Stimulated activated CD4-positive, alpha-beta T cell treated with anti-CD3 and anti-CD28 coated beads, Interleukin-1b, Interleukin-23, amount 100 ng/mL, for 48 hours (primary cell): Measurements from ENCODE around the gene PCDH1.

ENCODE experiments used
- DNase-seq: peaks from one replicate; pipeline ENCODE4 v3.0.0-alpha.2; 2020

PCDH1 gene

DNA sequence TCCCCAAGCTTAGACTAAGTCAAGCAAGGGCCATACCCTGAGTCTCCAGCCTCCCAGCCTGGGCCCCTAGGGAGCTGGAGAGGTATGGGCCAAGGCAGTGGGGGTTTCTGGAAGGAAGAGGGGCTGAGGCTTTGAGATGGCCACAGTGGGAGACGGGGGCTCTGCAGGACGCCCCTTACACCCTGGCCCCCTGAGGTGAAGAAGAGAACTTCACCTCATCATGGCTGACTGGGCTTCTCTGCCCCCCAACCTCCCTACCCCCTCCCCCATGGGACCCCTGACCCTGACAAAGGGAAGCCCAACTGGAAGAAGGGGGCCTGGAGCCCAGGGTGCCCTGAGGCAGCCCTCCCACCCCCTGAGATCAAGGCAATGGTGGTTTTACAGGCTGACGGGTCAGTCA is 25.8 kb downstream of the PCDH1 start:
- DNase-seq = no peak

DNA sequence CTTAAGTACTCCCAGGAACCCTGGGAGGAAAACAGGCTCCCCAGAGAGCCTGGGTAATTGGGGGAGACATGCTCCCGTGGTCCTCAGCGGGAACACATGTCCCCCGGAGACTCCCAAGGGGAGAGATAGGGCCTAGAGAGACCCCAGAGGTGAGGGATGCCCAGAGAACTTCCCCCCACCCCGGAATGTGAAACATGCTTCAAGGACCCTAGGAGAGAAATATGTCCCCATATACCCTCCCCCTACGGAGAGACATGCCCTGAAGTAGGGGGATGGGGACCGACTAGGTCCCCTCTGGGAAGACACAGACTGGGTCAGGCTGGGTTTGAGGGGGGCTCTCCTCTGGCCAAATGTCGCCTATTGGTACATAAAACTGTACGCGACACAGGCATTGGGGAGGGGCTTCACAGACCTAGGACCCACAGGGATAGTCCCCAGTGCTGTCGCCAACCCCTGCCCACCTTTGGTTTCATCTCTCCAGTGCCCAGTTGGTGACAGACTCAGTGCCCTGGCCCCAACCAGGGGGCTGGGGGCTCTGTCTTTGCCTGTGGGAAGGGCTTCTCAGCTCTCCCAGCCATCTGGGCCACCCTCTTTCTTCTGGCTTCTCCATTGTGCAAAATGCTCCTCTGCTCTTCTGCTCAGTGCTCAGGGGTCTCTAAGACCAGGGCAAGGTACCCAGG is 26.9 kb downstream of the PCDH1 start:
- DNase-seq = no peak

DNA sequence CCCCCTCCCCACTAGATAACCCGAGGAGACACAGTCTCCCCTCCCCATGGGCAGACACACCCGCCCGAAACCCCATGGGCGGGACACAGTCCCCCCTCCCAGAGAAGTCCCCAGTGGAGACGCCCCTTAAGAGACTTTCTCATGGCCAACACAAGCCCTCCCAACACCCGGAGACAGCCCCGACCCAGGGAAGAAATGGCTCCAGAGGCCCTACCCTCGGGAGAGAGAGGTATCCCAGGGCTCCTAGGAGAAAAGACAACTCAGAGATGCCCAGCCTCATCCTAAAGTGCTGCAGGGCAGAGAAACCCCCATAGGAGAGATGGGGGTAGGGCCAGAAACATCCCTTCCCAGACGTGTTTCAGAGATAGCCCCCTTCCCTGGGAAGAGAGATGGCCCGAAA is 27.4 kb downstream of the PCDH1 start:
- DNase-seq = no peak

DNA sequence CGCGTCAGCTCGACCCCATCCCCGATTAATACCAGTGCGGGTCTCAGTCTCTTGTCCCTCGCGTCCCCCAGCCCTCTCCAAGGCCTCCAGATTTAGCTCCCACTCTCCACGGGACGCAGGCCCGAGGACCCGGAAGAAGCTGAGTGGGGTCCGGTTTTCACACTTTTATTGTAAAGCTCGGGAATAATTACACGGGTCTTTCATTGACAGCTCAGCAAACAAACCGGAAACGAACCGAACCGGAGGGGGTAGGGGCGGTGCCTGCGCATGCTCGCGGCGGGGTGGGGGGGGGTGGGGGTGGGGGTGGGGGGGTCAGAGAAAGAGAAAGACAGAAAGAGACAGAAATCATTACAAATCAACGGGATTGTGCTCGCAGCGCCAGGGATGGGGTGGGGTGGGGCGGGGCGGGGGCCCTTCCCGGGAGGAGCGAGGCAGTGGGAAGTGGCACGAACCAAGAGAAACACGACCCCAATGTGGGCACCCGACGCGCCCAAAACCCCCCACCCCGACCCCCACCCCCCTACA is 27.9 kb downstream of the PCDH1 start:
- peak; percentile 8 for DNase-seq

DNA sequence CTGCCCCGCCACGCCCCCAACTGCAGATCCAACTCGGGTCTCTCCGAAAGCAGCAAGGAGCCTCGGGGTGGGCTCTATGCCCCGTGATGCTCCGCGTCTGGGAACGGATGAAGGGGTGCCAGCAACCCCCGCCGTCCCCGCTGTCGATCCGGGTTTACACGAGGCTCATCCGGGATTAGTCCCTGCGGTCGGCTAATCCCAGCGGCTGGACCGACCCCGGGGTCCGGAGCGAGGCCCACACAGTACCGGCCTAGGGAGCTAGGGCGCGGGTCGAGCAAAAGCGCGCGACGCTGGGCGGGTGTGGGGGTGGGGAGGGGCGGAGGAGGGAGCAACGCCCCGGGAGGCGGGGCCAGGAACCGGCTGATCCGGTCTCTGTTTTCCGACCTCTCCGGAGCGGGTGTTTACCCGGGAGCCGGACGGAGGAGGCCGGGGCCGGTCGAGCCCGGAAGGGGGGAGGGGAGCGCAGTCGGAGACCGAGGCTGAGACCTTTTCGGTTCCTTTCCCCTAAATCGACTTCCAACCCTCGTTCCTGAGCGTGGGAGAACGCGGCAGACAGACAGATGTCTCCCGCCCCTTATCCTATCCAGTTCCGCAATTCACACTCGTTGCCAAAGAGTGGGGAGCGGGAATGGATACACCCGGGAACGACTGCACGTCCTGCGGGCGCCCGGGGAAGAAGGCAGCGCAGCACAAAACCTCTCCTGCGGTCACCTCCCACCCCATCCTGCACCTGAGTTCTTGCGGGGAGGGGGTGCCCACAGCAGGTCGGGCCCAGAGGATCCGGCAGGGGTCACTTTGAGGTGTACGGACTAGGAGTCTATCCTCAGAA is 28.6 kb downstream of the PCDH1 start:
- peak; percentile 55 for DNase-seq

DNA sequence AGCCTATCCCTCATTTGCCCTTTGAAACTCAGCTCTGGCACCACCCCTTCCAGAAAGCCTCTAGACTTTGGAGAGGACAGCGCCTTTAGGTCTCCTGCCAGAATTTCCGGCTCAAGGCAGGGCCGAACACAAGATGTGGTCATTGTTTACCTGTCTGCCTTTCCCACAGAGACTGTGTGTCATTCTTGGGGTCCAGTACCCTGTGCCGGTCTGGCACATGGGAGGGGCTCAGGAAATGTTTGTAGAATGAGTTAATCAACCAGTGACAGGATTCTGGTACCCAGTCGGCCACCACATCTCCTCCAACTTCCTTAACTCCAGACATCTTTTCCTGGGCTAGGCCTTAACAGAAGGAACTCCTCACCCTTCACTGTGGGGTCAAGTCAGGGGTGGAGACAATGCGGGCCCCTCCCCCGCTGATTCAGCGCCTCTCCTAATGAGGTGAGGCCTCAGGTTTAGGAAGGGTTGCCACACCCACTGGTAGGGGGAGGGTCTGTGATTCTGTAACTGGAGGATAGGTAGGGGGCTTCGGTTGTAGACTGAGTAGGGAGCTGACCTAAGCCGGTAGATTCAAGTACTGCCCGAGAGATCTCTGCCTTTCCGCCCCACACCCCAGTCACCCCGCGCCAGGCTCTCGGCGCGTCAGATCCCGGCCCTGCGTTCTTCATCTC is 29.3 kb downstream of the PCDH1 start:
- DNase-seq = peak; percentile 43

DNA sequence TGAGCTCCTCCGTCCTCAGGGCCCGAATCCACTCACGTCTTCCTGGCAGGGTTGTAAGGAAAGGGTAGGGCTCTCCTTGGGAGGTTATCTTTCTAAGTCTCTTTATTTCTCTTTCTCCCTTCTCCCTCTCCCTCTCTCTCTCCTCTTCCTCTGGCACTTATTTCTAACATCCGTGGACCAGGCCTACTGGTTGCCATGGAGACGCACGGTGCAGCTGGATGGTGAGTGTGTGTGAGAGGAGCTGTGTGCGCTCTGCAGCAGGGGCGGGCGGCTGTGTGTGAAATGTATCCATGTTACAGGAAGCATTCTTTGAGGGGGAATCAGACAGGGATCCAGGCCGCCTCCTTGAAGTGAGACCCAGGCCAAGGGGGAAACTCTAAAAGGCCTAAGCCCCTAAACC is 32.2 kb downstream of the PCDH1 start:
- no peak for DNase-seq

DNA sequence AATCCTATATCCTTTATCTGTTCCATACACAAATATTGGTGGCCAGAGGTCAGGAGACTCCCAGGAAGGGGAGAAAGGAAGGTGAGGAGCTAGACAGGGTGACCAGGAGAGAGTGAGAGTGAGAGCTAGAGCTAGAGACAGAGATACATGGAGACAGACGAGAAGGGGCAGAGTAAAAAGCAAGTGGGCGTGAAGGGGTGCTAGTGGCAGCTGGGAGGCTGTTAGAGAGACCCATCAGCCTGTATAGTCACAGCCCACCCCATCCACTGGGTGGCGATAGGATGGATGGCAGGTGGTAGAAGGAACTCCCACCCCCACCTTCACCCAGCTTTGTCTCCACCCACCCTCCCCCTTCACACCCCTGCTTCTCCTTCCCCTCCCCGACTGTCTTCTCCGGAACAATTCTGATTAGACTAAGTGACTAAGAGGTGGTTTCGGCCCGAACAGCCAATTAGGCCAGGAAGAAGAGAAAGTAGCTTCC is 32.8 kb downstream of the PCDH1 start:
- peak; percentile 21 for DNase-seq

DNA sequence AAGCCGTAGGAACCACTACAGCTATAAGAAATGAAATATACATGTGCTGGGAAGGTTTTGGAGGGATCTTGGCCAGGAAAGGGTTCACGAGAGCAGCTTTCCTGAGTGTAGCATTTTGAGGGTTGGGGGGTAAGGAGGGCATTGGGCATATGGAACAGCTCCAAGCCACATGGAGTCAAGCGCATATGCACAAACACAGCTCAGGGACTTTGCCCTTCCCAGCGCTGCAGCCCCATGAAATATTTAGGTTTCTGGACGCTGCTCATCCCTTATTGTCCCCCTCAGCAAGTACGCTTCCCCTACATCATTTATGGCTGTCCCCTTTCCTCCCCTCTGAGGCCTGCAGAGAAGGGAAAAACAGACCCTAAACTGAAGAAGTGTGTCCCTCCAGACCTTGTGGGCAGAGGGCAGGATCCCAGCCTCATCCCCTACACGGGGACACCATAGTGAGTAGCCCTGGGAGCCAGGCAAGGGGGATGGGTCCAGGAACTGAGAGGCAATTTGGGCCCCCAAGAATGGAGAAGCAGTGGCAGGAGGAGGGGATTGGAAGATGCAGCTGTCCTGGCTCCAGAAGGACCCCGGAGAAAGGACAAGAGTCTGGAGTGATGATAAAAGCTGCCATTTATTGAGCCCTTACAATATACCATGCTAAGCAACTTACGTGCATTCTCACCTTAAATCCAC is 33.7 kb downstream of the PCDH1 start:
- no peak for DNase-seq

DNA sequence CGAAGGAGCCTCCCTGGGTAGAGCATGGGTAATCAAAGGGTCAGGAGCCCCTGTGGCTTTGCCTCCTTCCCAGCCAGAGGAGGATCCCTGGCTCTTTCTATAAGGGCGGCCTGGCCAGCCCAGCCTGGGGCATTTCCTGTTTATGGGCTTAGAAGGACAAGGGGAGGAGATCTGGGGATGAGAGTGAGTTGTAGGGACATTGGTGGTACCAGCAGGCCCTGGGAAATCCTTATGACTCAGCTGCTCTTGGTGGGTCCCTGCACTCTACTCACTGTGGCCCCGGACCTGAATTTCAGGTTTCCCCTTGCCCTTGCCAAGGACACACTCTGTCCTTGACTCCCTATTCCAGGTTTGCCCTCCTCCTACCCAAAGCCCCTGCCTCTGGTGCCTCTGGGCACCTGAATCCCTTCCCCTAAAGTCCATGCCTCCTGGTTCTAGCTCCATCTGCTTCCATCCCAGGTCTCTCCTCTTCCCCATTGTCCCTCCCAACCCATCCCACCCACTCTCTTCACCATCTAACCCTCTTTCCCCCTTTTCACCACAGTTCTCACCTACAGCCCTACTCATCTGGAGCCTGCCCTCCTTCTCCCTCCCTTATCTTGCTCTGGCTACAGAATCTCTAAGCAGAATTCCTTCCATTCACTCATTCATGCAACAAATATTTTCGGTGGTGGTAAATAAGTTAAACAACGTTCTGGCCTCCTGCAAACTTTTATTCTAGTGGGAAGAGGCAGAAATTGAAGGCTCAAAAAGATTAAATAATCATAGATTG is 34.9 kb downstream of the PCDH1 start:
- no peak for DNase-seq

DNA sequence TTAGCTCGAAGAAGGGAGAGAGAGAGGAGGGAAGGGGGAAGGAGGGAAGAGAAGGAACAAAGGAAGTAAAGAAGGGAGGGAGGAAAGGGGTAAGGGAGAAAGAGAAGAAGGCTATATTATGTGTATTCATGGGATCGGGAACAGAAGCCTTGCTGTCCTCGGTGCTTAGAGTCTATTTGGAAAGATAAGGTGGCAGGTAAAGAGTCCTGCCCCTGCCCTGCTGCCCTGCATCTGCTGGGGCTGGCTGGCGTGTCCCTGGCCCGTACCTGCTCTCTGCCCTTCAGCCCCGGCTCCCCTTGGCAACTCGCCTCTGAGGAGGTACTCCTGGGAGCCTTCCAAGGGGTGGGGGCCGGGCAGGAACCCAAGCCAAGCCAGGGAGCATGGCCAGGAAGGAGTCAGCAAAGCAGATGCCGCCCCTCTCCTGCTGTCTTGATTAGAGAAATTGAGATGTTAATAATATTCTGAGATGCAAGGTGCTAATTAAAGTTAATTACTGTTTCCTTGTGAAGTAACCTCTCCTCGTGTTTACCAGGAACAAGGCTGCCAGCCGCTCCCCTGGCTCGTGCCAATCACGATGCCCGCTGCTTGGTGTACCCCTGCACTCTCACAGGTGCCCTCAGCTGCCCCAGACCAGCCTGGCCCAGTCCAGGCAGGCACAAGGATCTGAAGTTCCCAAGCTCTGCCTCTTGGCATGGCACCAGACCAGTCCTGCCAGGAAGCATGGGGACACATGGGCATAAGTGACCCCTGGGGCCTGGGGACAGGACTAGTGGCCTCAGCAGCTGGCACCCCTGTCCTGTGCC is 36.6 kb downstream of the PCDH1 start:
- no peak for DNase-seq

DNA sequence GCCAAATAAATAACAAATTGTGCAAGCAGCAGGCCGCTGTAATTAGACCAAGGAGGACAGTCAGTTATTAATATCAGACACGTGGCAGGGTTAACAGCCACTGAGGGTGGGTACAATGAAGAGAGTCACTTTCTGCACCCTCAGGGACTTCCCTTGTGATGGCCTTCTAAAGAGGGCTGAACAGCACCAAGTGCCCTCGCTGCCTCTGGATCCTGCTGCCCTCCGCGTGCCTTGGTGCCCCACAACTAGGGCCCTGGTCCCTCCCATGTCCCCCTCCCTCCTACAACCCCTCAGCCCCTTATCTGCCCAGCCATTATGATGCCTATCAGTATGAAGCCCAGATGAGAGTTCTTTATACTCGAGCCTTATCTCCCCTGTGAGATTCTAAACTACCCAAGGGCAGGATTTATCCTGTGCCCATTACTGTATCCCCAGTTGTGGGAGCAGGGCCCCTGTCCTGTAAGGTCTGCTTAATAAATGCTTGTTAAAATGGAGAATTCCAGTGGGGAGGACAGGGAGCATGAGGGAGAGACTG is 37.3 kb downstream of the PCDH1 start:
- DNase-seq = no peak

DNA sequence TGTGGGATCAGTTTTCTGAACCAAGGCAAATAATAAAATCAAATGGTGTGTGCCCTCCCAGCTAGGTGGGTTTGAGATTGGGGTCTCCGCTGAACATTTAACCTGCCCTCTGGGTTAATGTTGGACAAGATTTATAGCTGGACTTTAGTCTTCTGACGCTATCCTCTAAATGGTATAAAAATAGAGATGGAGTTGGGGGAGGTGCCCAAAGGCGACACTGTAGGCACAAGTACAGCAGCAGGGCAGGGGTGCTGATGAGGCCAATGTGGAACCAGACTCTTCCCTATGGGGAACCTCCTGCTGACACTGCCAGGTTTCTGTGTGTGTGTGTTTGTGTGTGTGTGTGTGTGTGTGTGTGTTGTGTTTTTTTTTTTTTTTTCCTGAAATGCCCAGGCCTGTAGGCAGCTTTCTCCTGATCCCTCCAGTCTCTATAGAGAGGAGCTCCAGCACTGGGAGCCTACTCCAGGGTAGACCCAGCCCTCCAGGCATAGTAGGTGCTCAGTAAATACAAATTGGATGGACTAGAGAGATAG is 37.9 kb downstream of the PCDH1 start:
- no peak for DNase-seq

DNA sequence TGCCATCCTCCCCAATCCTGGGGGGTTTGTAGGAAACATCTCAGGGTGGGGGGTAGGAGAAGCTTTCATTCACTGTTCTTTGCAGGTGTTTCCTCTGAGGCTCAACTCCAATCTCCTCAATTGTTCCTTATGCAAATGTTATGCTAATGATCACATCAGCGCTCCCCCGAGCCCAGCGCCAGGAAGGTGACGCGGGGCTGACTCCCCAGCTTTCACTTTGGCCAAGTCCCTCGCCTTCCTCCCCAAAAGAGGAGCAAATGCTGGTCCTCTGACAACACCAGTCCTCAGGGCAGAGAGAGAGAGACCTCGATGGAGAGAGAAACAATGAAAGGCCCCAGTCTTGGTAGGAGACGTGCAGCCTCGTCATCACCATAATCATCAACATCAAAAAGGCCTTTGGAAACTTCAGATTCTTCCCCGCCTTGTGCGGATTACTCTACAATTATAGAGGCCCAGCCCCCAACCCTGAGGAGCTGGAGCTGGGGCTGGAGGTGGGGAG is 39.1 kb downstream of the PCDH1 start:
- DNase-seq = no peak

DNA sequence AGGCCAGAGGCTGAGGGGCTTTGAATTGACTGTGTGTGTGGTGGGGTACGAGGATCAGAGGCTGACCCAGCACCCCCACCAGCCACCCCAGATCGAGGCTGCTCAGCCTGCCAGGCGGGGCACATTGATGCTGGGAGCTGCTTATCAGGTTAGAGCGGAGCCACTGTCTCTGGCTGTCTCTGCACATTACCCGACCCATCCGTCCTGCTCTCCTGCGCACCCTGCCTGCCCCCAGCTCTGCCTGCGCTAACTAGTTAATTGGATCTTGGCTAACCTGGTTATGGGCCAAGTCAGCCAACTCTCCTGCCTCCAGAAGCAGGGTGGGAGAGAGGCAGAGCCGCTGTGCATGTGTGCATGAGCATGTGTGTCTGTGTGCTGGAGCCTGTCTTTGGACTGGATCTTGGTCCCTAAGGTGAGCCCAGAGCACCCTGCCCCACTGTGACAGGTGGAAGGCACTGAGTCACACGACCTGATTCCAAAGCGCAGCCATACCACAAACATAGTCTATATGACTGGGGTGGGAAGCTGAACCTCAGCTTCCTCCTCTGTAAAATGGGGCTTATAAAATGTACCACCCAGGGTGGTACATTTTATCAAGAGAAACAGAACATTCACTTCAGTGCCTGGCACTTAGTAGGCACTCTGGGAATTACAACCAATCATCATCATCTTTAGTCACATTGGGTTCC is 39.7 kb downstream of the PCDH1 start:
- DNase-seq = no peak

DNA sequence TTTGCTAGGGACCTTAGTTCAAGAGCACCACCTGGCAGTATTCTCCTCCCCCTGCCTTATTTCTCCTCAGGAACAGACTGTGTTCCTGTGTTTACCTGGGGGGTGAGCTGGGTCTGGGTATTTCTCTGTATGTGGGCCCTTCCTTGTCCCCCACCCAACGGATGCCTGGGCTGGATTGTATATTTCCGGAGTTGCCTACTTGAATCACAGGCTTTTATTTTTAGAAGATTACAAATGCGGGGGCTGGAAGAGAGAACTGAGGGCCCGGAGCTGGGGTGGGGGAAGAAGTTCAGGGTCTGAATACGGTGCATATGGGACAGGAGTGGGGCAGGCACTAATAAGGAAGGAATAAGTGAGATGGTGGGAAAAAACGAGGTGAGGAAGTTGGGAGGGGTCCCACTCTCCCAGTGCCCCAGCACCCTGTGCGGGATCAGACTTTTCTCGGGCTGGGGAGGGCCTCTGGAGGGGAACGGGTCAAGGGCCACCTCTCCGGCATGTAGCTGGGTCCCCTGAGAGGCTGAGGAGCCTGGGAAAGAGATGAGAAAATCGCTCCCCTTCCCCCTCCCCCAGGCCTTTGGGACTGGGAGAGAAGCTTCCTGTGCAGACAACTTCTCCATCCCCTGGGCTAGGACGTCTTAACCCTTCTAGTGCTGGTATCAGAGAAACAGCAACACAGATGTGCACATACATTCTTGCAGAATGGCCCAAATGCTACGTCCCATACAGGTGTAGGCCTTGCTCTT is 42.1 kb downstream of the PCDH1 start:
- no peak for DNase-seq

DNA sequence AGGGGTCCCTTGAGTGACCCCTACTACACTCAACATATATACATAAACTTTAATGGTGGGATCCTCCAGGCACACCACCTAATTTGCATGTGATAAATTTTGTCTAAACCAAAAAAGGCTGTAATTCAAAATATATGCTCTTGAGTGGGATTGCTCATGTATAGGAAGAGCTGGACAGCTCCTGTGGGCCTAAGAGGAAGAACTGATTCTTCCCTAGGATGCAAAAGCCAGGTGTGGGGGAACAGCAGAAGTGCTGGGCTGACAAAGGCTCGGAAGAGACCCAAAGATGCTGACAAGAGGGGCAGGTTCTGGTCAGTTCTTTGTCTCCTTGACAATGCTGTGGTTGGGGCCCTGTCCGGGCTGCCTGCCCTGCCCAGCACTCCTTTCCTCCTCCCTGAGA is 43.9 kb downstream of the PCDH1 start:
- DNase-seq = no peak

DNA sequence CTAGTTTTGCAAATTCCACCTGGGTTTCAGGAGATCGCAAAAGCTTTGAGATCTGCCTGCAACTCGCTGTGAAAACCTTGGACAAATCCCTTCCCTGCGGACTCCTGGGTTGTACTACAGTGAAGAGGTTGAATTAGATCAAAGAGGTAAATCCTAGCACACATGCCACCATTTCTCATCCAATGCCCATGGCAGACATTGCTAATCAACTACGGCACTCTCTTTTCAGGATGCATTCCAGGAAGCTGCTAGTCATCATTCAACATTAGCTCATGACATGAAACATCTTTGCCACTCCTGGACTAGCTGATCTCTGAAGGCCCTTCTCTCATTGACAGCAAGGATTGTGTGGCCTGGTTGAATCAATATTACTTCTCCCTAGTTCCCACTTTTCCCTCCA is 46.1 kb downstream of the PCDH1 start:
- no peak for DNase-seq

DNA sequence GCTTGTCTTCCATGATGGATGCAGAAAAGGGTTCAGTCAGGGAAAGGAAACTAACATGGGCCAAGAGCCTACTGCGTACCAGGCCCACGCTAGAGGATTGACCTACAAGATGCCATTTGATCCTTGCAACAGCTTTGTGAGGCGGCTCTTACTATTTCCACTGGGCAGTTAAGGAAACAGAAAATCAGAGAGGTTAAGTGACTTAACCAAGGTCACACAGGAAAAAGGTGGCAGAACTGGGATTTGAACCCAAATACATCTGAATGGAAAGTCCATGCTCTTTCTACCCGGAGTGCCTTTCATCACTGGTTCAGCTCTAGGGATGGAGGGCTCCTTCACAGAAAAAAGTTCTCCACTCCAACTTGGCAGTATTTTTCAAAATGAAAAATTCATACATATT is 50.0 kb downstream of the PCDH1 start:
- DNase-seq = no peak
